H9 (cell line): ENCODE measurements around the gene ADIPOR1. TPM values are rescaled to one million over a fixed set of nuclear protein-coding genes. Genes with fewer than 3 reads are reported as not detected.

ENCODE experiments used
- DNase-seq: peaks from one replicate; pipeline ENCODE4 v3.0.0-alpha.2; 2017
- H2AFZ ChIP-seq: one replicate; pipeline ENCODE4 v1.6.1; 2013; ENCODE audit warnings: mild to moderate bottlenecking, low read length, control low read depth, moderate library complexity
- H2AK5ac ChIP-seq: 2 replicates; pipeline ENCODE4 v1.6.1; 2013; ENCODE audit warnings: low read length, control low read depth, mixed read lengths; ENCODE audit not compliant: insufficient read length
- H2BK120ac ChIP-seq: one replicate; pipeline ENCODE4 v1.6.1; 2013; ENCODE audit warnings: low read depth, mild to moderate bottlenecking, low read length, control low read depth, inconsistent platforms; ENCODE audit not compliant: poor library complexity, severe bottlenecking
- H2BK12ac ChIP-seq: 2 replicates; pipeline ENCODE4 v1.6.1; 2013; ENCODE audit warnings: low read length, control low read depth, mixed read lengths, low read depth; ENCODE audit not compliant: insufficient read length
- H2BK15ac ChIP-seq: 2 replicates; pipeline ENCODE4 v1.6.1; 2013; ENCODE audit warnings: low read depth, low read length, control low read depth
- H2BK20ac ChIP-seq: one replicate; pipeline ENCODE4 v1.6.1; 2013; ENCODE audit warnings: low read depth, mild to moderate bottlenecking, low read length, control low read depth, inconsistent platforms; ENCODE audit not compliant: poor library complexity, severe bottlenecking
- H2BK5ac ChIP-seq: 2 replicates; pipeline ENCODE4 v1.6.1; 2013; ENCODE audit warnings: low read length, control low read depth, mixed read lengths; ENCODE audit not compliant: insufficient read length
- H3K14ac ChIP-seq: 2 replicates; pipeline ENCODE4 v1.6.1; 2013; ENCODE audit warnings: low read length, control low read depth; ENCODE audit not compliant: insufficient read depth
- H3K18ac ChIP-seq: 2 replicates; pipeline ENCODE4 v1.6.1; 2013; ENCODE audit warnings: low read depth, mild to moderate bottlenecking, mixed read lengths, low read length, control low read depth; ENCODE audit not compliant: insufficient read length
- H3K23ac ChIP-seq: 2 replicates; pipeline ENCODE4 v1.6.1; 2013; ENCODE audit warnings: low read length, control low read depth, mixed read lengths, low read depth; ENCODE audit not compliant: insufficient read length
- H3K23me2 ChIP-seq: 2 replicates; pipeline ENCODE4 v1.6.1; 2013; ENCODE audit warnings: low read depth, mild to moderate bottlenecking, mixed read lengths, low read length, control low read depth; ENCODE audit not compliant: insufficient read length, poor library complexity, severe bottlenecking
- H3K27ac ChIP-seq: 2 replicates; pipeline ENCODE4 v1.5.1; 2013; ENCODE audit warnings: low read length, control low read depth, mixed read lengths, low read depth; ENCODE audit not compliant: insufficient read length
- H3K27me3 ChIP-seq: 2 replicates; pipeline ENCODE4 v1.6.1; 2013; ENCODE audit warnings: low read length, control low read depth, inconsistent platforms; ENCODE audit not compliant: insufficient read depth
- H3K4ac ChIP-seq: 2 replicates; pipeline ENCODE4 v1.6.1; 2013; ENCODE audit warnings: low read depth, mild to moderate bottlenecking, control low read depth, inconsistent platforms, low read length, moderate library complexity
- H3K4me1 ChIP-seq: 2 replicates; pipeline ENCODE4 v1.6.1; 2013; ENCODE audit warnings: low read length, control low read depth, inconsistent platforms; ENCODE audit not compliant: insufficient read depth
- H3K4me2 ChIP-seq: 2 replicates; pipeline ENCODE4 v1.6.1; 2013; ENCODE audit warnings: low read length, control low read depth, mixed read lengths; ENCODE audit not compliant: insufficient read length, insufficient read depth
- H3K56ac ChIP-seq: 2 replicates; pipeline ENCODE4 v1.6.1; 2013; ENCODE audit warnings: low read depth, mild to moderate bottlenecking, mixed read lengths, low read length, control low read depth; ENCODE audit not compliant: insufficient read length
- H3K79me1 ChIP-seq: 2 replicates; pipeline ENCODE4 v1.6.1; 2013; ENCODE audit warnings: low read depth, mild to moderate bottlenecking, moderate library complexity, low read length, control low read depth, inconsistent platforms; ENCODE audit not compliant: insufficient read depth, poor library complexity, severe bottlenecking
- H3K79me2 ChIP-seq: 2 replicates; pipeline ENCODE4 v1.6.1; 2013; ENCODE audit warnings: low read length, control low read depth, inconsistent platforms; ENCODE audit not compliant: insufficient read depth
- H3K9ac ChIP-seq: 2 replicates; pipeline ENCODE4 v1.6.1; 2013; ENCODE audit warnings: low read length, control low read depth, mixed read lengths; ENCODE audit not compliant: insufficient read length; ENCODE audit errors: extremely low read depth
- H3K9me3 ChIP-seq: one replicate; pipeline ENCODE4 v1.6.1; 2013; ENCODE audit warnings: low read depth, low read length, inconsistent platforms; ENCODE audit not compliant: control insufficient read depth
- H3T11ph ChIP-seq: one replicate; pipeline ENCODE4 v1.6.1; 2013; ENCODE audit warnings: mild to moderate bottlenecking, low read length, control low read depth, inconsistent platforms
- H4K20me1 ChIP-seq: one replicate; pipeline ENCODE4 v1.6.1; 2013; ENCODE audit not compliant: control insufficient read depth, insufficient read length, insufficient read depth
- H4K5ac ChIP-seq: 2 replicates; pipeline ENCODE4 v1.6.1; 2013; ENCODE audit warnings: low read depth, mild to moderate bottlenecking, mixed read lengths, low read length, control low read depth; ENCODE audit not compliant: insufficient read length
- H4K8ac ChIP-seq: replicated peaks from 2 replicates; pipeline ENCODE4 v1.6.1; 2013; ENCODE audit warnings: low read length, control low read depth, mixed read lengths, low read depth; ENCODE audit not compliant: insufficient read length
- H4K91ac ChIP-seq: 2 replicates; pipeline ENCODE4 v1.6.1; 2013; ENCODE audit warnings: low read depth, mild to moderate bottlenecking, moderate library complexity, mixed read lengths, low read length, control low read depth; ENCODE audit not compliant: insufficient read length
- H3K27ac Mint-ChIP-seq, 3 experiments: 2 replicates in 2 of 3; 3 replicates in 1 of 3; pipeline ENCODE4 v1.8.0; 2020 to 2021; ENCODE audit warnings: mixed read lengths in 3 of 3, mild to moderate bottlenecking in 1 of 3, moderate library complexity in 1 of 3
- H3K27me3 Mint-ChIP-seq: 2 replicates; pipeline ENCODE4 v1.8.0; 2021; ENCODE audit warnings: low read depth, mild to moderate bottlenecking, moderate library complexity, mixed read lengths
- H3K36me3 Mint-ChIP-seq, 3 experiments: 2 replicates in 2 of 3; 3 replicates in 1 of 3; pipeline ENCODE4 v1.8.0; 2020 to 2021; ENCODE audit warnings: low read depth in 3 of 3, mixed read lengths in 3 of 3; ENCODE audit not compliant: insufficient read depth in 1 of 3
- H3K4me1 Mint-ChIP-seq, 2 experiments: 2 replicates each; pipeline ENCODE4 v1.8.0; 2020; ENCODE audit warnings: mixed read lengths in 2 of 2
- H3K4me3 Mint-ChIP-seq, 2 experiments: 2 replicates in 1 of 2; 3 replicates in 1 of 2; pipeline ENCODE4 v1.8.0; 2020 to 2021; ENCODE audit warnings: mild to moderate bottlenecking in 2 of 2, mixed read lengths in 2 of 2, moderate library complexity in 1 of 2
- H3K9me3 Mint-ChIP-seq, 2 experiments: 2 replicates in 1 of 2; 3 replicates in 1 of 2; pipeline ENCODE4 v1.8.0; 2020; ENCODE audit warnings: mild to moderate bottlenecking in 2 of 2, mixed read lengths in 2 of 2, moderate library complexity in 1 of 2
- WGBS: extraction: QIAGEN DNeasy Blood & Tissue Kit; methylation state at CpG from one replicate; pipeline ENCODE4 v1.1.7; 2013; ENCODE audit warnings: missing lambda C conversion rate, low lambda C conversion rate, mixed read lengths; ENCODE audit not compliant: insufficient read length; ENCODE audit errors: extremely low coverage; 5-methylcytosine and 5-hydroxymethylcytosine counted together
- total RNA-seq: library from RNA; stranded (reverse); gene quantifications from 2 replicates; pipeline ENCODE4 v1.2.1, GENCODE V29; 2021
- TF ChIP-seq, protein P1 (sequence below): fragments of 200-600 bp; sonication (generic); conservative IDR thresholded peaks from 3 replicates; pipeline ENCODE4 v1.8.0; 2021; ENCODE audit warnings: antibody characterized with exemption, mild to moderate bottlenecking

ADIPOR1 gene
- total RNA-seq, 1 experiment from 2014 or later = 65.0 TPM

DNA sequence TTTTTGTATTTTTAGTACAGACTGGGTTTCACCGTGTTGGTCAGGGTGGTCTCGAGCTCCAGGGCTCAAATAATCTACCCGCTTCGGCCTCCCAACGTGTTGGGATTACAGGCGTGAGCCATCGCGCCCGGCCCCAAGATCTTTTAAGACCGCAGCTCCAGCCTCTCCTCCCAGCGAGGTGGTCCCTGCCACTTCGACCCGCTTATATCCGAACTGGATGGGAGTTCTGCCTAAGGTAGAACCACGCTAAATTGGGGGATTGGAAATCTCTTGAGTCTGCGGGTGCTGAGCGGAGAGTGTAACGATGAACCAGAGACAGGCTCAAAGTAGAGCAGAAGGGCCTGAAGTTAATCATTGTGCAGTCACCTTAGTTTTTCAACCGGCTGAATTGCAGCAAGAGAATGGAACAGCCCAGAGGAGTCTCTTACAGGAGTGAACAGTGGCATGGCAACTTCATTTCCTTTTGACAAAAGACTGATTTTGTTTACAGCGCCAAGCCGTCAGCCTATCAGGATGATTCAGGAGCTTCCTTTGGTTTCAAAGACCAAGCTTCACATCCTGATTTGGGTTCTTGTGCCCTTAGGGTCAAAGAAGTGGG is 9.7 kb upstream of the ADIPOR1 start:
- no peak overlapping the region for H3K23ac ChIP-seq
- H3K79me1 ChIP-seq = no peaks in the 10 kb centered on the region
- no peak overlapping the region for H3K18ac ChIP-seq
- H2BK20ac ChIP-seq = no peak overlapping the region
- peaks cover 0 to 5% (median 4%) of the 10 kb centered on the region in 3 experiments; a peak in 3 of 7 replicates for H3K36me3 Mint-ChIP-seq
- WGBS = no CpG with 5 or more reads among the region's 21 CpGs
- H2AFZ ChIP-seq = no peak overlapping the region
- H2BK12ac ChIP-seq = no peak overlapping the region
- no peaks in the 10 kb centered on the region for H4K20me1 ChIP-seq
- H3K4me1 Mint-ChIP-seq = peaks cover 16 to 19% of the 10 kb centered on the region in 2 experiments
- H3K27ac Mint-ChIP-seq = peak overlapping the region in 1 of 3 experiments; percentile 53; a peak in 2 of 7 replicates
- H3K4me3 Mint-ChIP-seq = peak overlapping the region; percentile 77 to 91
- DNase-seq = no peak
- no peak overlapping the region for H2BK15ac ChIP-seq
- H3K56ac ChIP-seq = no peak overlapping the region
- TF ChIP-seq, protein P1, sequence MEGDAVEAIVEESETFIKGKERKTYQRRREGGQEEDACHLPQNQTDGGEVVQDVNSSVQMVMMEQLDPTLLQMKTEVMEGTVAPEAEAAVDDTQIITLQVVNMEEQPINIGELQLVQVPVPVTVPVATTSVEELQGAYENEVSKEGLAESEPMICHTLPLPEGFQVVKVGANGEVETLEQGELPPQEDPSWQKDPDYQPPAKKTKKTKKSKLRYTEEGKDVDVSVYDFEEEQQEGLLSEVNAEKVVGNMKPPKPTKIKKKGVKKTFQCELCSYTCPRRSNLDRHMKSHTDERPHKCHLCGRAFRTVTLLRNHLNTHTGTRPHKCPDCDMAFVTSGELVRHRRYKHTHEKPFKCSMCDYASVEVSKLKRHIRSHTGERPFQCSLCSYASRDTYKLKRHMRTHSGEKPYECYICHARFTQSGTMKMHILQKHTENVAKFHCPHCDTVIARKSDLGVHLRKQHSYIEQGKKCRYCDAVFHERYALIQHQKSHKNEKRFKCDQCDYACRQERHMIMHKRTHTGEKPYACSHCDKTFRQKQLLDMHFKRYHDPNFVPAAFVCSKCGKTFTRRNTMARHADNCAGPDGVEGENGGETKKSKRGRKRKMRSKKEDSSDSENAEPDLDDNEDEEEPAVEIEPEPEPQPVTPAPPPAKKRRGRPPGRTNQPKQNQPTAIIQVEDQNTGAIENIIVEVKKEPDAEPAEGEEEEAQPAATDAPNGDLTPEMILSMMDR = no peak
- H4K8ac ChIP-seq = no peak overlapping the region
- H3K79me2 ChIP-seq = no peaks in the 10 kb centered on the region
- no peaks in the 10 kb centered on the region for H3K9me3 ChIP-seq
- no peak overlapping the region for H3K4ac ChIP-seq
- H3K27me3 ChIP-seq = no peaks in the 10 kb centered on the region
- H3K4me2 ChIP-seq = peak overlapping the region; percentile 75
- H3K27ac ChIP-seq = no peak overlapping the region
- H3T11ph ChIP-seq = no peak overlapping the region
- no peak overlapping the region for H2BK120ac ChIP-seq
- no peak overlapping the region for H2AK5ac ChIP-seq
- peaks cover 6% of the 10 kb centered on the region for H3K23me2 ChIP-seq
- H3K14ac ChIP-seq = no peak overlapping the region
- no peaks in the 10 kb centered on the region for H3K4me1 ChIP-seq
- H4K91ac ChIP-seq = no peak overlapping the region
- H4K5ac ChIP-seq = no peak overlapping the region
- H3K9me3 Mint-ChIP-seq = no peaks in the 10 kb centered on the region; a peak in 1 of 5 replicates
- peaks cover 20% of the 10 kb centered on the region for H3K27me3 Mint-ChIP-seq
- peak overlapping the region; percentile 45 for H3K9ac ChIP-seq
- H2BK5ac ChIP-seq = no peak overlapping the region
